ENCODE results near the gene IPCEF1.

DNA sequence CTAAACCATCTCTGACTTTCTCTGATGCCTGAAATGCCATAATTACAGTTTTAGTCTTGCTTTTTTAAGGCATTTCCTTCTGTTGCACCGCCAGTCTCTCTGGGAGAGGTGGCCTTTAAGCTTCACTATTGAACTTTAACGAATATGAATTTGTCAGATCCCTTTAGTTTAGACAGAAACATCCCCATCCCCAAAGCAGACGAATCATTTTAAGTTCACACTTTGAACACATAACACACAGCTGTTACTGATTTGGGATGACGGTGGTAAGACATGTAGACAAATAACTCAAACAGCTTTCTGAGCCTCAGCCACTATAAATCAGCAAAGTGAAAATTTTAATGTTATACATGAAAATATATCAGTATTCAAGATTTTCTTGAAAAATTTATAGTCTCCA, 7.2 kb upstream of the IPCEF1 start:
- TF ChIP-seq, protein P1, sequence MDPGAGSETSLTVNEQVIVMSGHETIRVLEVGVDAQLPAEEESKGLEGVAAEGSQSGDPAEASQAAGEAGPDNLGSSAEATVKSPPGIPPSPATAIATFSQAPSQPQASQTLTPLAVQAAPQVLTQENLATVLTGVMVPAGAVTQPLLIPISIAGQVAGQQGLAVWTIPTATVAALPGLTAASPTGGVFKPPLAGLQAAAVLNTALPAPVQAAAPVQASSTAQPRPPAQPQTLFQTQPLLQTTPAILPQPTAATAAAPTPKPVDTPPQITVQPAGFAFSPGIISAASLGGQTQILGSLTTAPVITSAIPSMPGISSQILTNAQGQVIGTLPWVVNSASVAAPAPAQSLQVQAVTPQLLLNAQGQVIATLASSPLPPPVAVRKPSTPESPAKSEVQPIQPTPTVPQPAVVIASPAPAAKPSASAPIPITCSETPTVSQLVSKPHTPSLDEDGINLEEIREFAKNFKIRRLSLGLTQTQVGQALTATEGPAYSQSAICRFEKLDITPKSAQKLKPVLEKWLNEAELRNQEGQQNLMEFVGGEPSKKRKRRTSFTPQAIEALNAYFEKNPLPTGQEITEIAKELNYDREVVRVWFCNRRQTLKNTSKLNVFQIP (CRISPR knock-in tag; IDR thresholded peaks at IDR 0.05; ENCODE audit: borderline replicate concordance, low read depth), result no peak
- no peak for TF ChIP-seq ZNF8 (CRISPR knock-in tag; IDR thresholded peaks at IDR 0.05)
- TF ChIP-seq, protein P2, sequence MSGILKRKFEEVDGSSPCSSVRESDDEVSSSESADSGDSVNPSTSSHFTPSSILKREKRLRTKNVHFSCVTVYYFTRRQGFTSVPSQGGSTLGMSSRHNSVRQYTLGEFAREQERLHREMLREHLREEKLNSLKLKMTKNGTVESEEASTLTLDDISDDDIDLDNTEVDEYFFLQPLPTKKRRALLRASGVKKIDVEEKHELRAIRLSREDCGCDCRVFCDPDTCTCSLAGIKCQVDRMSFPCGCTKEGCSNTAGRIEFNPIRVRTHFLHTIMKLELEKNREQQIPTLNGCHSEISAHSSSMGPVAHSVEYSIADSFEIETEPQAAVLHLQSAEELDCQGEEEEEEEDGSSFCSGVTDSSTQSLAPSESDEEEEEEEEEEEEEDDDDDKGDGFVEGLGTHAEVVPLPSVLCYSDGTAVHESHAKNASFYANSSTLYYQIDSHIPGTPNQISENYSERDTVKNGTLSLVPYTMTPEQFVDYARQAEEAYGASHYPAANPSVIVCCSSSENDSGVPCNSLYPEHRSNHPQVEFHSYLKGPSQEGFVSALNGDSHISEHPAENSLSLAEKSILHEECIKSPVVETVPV (CRISPR knock-in tag; IDR thresholded peaks at IDR 0.05), result no peak
- no peak for TF ChIP-seq PPARA (CRISPR knock-in tag; IDR thresholded peaks at IDR 0.05; ENCODE audit: borderline replicate concordance)
- TF ChIP-seq, protein P3, sequence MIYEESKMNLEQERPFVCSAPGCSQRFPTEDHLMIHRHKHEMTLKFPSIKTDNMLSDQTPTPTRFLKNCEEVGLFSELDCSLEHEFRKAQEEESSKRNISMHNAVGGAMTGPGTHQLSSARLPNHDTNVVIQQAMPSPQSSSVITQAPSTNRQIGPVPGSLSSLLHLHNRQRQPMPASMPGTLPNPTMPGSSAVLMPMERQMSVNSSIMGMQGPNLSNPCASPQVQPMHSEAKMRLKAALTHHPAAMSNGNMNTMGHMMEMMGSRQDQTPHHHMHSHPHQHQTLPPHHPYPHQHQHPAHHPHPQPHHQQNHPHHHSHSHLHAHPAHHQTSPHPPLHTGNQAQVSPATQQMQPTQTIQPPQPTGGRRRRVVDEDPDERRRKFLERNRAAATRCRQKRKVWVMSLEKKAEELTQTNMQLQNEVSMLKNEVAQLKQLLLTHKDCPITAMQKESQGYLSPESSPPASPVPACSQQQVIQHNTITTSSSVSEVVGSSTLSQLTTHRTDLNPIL (CRISPR knock-in tag; IDR thresholded peaks at IDR 0.05; ENCODE audit: low read depth), result no peak
- no peak for TF ChIP-seq ZFP30 (CRISPR knock-in tag; IDR thresholded peaks at IDR 0.05)
- TF ChIP-seq ZFP3 (CRISPR knock-in tag; IDR thresholded peaks at IDR 0.05), result no peak
- TF ChIP-seq ARNTL (CRISPR knock-in tag; IDR thresholded peaks at IDR 0.05; ENCODE audit: borderline replicate concordance, low read depth), result no peak
- TF ChIP-seq OSR1 (CRISPR knock-in tag; IDR thresholded peaks at IDR 0.05), result no peak
- no peak for TF ChIP-seq ZNF70 (CRISPR knock-in tag; IDR thresholded peaks at IDR 0.05)
- no peak for TF ChIP-seq ISL1 (CRISPR knock-in tag; IDR thresholded peaks at IDR 0.05)
- no peak for TF ChIP-seq ESRRG (CRISPR knock-in tag; IDR thresholded peaks at IDR 0.05)
